ENCODE results near the gene COL4A2.

COL4A2 gene

GRCh38 chr13:110294622-110295021 is 12.5 kb upstream of the COL4A2 start:
- H3K9me3 ChIP-seq (ENCODE audit: control insufficient read depth, insufficient read depth, low read depth, low read length) = no peaks in the 10 kb centered on the region
- ChIA-PET POLR2A (no interaction called here), CTCF (interaction anchor here (0.7 kb wide), 1 partner anchor 18 kb away, joined by 3 read pairs; no protein-coding TSS in a partner anchor)
- no peaks in the 10 kb centered on the region for H3K36me3 ChIP-seq (ENCODE audit: control insufficient read depth in 2 of 2, insufficient read depth in 1 of 2, low read length in 2 of 2)
- no peaks in the 10 kb centered on the region for H3K4me1 ChIP-seq (ENCODE audit: control insufficient read depth, insufficient read depth, low read length)
- H3K4me3 ChIP-seq (ENCODE audit: low read depth, low read length) = no peak overlapping the region
- no peak overlapping the region for H3K27ac ChIP-seq (ENCODE audit: extremely low read depth, low read depth, low read length)
- no peak for TF ChIP-seq ZFP41 (tag by site-specific recombination; IDR thresholded peaks at IDR 0.05; ENCODE audit: borderline replicate concordance)
- no peak for TF ChIP-seq ZNF704 (tag by site-specific recombination; IDR thresholded peaks at IDR 0.05)
- no peak for TF ChIP-seq PRDM10 (tag by site-specific recombination; IDR thresholded peaks at IDR 0.05)

GRCh38 chr13:110297011-110297410 is 10.1 kb upstream of the COL4A2 start:
- Histone ChIP-seq H3K4me3 (ENCODE audit: low read depth, low read length) (no peak overlapping the region), H3K36me3 (ENCODE audit: control insufficient read depth in 2 of 2, insufficient read depth in 1 of 2, low read length in 2 of 2) (no peaks in the 10 kb centered on the region), H3K4me1 (ENCODE audit: control insufficient read depth, insufficient read depth, low read length) (no peaks in the 10 kb centered on the region), H3K27ac (ENCODE audit: extremely low read depth, low read depth, low read length) (no peak overlapping the region), H3K9me3 (ENCODE audit: control insufficient read depth, insufficient read depth, low read depth, low read length) (no peaks in the 10 kb centered on the region)
- no peak for TF ChIP-seq ZNF16 (tag by site-specific recombination; IDR thresholded peaks at IDR 0.05; ENCODE audit: low read depth)
- no peak for TF ChIP-seq ZNF239 (tag by site-specific recombination; IDR thresholded peaks at IDR 0.05)
- TF ChIP-seq WT1 (tag by site-specific recombination; IDR thresholded peaks at IDR 0.05) = no peak
- TF ChIP-seq YY1 (tag by site-specific recombination; IDR thresholded peaks at IDR 0.05) = no peak
- TF ChIP-seq ZNF174 (tag by site-specific recombination; IDR thresholded peaks at IDR 0.05) = no peak
- no peak for TF ChIP-seq ZNF514 (tag by site-specific recombination; IDR thresholded peaks at IDR 0.05)
- TF ChIP-seq ZNF114 (tag by site-specific recombination; IDR thresholded peaks at IDR 0.05) = no peak
- no peak for TF ChIP-seq MEIS1 (CRISPR knock-in tag; IDR thresholded peaks at IDR 0.05; ENCODE audit: borderline replicate concordance)
- TF ChIP-seq TRIM28 (IDR thresholded peaks at IDR 0.05; ENCODE audit: borderline replicate concordance, low read length) = no peak
- no peak for TF ChIP-seq TSHZ1 (tag by site-specific recombination; IDR thresholded peaks at IDR 0.05; ENCODE audit: borderline replicate concordance)
- no peak for TF ChIP-seq ZNF623 (tag by site-specific recombination; IDR thresholded peaks at IDR 0.05)
- TF ChIP-seq ZNF76 (tag by site-specific recombination; IDR thresholded peaks at IDR 0.05; ENCODE audit: borderline replicate concordance, low read depth) = no peak
- TF ChIP-seq ZNF366 (tag by site-specific recombination; conservative IDR thresholded peaks at IDR 0.05) = no peak
- no peak for TF ChIP-seq ZBTB11 (tag by site-specific recombination; conservative IDR thresholded peaks at IDR 0.05; ENCODE audit: low read depth)
- no peak for TF ChIP-seq BCL11B (tag by site-specific recombination; IDR thresholded peaks at IDR 0.05; ENCODE audit: low read depth)
- no peak for TF ChIP-seq ZNF621 (tag by site-specific recombination; IDR thresholded peaks at IDR 0.05)
- no peak for TF ChIP-seq ZFP3 (tag by site-specific recombination; IDR thresholded peaks at IDR 0.05; ENCODE audit: low read depth)
- ChIA-PET POLR2A (interaction anchor here (0.7 kb wide), 1 partner anchor 51 kb away, joined by 3 read pairs; no protein-coding TSS in a partner anchor), CTCF (no interaction called here)
